Fibroblast of skin of left quadriceps (primary cell): ENCODE results near the gene PCBP3.
"Not testable (repeated sequence)": the region's sequence is repeated elsewhere in the genome, so short reads cannot be mapped to it uniquely, and the experiment has no call there.

Source experiments
- DNase-seq, 2 experiments: peaks; one replicate each; pipeline ENCODE4 v3.0.0-alpha.2; 2013; ENCODE audit warnings: low read depth in 2 of 2

The PCBP3 gene

DNA sequence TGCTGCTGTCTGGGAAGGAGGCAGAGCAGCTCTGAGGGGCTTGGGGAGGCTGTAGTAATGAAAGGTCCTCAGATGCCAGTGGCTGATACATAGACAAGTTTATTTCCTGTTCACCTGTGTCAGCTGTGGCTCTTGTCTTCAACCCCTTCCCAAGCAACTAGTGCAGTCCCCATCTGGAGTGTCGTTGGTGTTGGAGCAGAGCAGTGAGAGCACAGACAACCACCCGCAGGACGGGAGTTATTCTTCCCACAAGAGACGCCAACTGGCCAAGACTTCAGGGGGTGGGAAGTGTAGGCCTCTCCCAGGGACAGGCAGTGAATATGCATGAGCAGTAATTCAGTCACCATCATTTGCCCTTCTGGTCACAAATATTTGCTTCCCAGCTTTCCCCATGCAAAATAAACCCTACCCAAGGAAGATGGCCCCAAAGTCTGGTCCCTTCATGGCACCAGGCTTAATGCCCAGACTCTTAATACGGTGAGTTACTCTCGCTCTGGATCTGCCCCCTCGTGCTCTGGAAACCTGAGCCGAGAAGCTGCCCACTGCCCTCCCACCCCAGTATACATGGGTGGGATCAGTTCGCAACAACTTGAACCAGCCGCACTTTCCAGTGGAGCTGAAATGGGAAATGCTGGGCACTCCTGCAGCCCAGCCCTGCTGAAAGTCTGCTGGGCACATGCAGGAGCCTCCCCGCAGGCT lies 184.5 kb downstream of the PCBP3 start:
- no peak for DNase-seq

DNA sequence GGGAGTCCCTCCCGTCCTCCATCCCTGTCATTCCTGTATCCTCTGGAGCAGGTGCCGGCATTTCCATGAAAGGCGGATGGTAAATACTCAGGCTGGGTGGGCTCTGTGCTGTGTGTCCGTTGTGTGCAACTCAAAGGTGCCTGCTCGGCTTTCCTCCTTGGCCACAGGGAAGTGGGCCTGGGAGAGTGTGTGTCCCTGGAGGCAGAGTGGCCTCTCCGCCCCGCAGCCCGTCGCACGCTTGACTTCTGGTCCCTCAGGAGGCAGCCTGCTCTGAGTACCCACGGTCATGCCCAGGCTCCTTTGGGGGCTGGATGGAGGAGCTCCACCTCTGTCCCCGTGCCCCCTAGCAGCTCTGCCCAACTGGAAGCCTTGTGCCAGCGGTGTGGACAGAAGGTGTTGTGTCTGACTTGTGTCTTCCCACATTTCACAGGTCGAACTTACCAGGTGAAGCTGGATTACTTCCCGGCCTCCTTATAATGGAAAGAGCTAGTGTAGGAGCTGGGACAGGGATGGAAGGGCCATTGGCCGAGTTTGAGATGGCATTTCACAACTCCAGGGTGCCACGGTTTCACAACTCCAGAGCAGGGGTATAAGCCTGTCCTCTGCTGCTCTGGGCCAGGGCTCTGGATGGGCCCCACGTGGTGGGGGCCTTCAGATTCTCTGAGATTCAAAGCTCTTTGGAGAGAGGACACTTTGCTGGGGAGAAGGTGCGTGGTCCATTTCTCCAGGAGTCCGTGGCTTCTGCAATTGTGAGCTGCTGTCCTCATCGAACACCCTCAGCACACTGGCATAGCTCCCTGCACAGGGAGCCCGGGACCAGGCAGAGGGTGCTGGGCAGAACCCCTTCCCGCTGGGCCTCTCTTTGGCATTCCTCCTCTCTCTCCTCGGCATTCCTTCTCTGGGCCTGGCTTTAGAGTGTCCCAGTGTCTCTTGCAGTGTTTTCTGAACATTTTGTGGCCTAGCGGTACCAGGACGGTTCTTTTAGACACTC lies 185.3 kb downstream of the PCBP3 start:
- DNase-seq = no peak

DNA sequence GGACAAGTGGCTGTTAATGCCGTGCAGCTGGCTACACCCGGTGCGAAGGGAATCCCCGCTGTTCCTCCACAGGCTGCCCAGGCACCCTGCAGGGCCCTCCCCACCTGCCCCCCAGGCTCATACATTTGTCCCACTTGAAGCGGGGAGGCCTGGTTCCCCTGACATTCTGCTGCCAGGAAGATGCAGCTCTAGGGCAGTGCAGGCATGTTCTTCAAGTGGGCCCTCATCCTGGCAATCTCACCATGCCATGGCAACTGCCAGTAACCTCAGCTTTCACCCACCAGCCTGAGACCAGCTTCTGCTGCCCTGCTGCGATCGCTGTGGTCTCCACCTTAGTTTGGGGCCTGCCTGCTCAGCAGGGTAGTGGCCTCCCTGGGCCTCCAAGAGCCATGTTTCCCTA lies 186.1 kb downstream of the PCBP3 start:
- no peak for DNase-seq

DNA sequence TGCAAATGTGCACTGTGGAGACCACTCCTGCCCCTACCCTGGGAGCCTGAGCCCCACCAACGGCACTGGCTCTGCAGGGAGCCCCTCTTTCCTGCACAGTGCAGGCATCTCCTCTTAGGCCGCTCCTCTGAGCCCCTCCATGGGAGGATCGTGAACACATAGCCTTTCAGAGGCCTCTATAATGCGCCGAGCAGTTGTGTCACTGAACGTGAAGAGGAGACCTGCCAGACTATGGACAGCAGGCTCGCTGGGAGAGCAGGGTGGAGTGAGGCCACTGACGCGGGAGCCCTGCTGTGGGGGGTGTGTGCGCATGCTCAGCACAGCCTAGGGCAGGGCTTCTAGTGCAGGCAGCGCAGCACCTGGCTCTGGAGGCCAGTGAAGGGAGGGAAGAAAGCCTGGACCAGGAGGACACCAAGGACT lies 186.7 kb downstream of the PCBP3 start:
- no peak for DNase-seq

DNA sequence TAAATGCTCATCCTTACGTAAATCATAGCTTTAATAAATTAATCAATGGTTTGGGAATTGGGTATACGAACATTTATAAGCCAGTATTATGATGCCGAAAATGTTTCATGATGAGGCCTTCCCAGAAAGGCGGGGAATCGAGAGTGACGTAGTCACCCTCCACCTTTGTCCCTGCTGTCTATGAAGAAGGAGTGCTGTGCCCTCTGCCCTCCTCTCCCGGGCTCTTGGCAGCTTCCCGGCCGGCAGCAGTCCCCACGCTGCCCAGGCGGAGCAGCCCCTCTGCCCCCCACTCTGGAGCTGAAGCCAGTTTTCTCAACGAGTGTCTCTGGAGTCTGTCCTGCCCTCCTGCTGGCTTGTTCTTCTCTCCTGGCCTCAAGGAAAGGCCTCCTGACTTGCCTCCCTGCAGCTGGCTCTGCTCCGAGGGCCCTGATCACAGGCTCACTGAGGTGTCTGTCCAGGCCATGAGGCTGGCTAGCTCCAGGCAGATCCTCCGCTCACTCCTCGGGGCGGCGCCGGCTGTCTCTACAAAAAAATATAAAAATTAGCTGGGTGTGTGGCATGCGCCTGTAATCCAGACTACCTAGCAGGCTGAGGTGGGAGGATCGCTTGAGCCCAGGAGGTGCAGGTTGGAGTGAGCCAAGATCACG lies 187.3 kb downstream of the PCBP3 start:
- no peak for DNase-seq

DNA sequence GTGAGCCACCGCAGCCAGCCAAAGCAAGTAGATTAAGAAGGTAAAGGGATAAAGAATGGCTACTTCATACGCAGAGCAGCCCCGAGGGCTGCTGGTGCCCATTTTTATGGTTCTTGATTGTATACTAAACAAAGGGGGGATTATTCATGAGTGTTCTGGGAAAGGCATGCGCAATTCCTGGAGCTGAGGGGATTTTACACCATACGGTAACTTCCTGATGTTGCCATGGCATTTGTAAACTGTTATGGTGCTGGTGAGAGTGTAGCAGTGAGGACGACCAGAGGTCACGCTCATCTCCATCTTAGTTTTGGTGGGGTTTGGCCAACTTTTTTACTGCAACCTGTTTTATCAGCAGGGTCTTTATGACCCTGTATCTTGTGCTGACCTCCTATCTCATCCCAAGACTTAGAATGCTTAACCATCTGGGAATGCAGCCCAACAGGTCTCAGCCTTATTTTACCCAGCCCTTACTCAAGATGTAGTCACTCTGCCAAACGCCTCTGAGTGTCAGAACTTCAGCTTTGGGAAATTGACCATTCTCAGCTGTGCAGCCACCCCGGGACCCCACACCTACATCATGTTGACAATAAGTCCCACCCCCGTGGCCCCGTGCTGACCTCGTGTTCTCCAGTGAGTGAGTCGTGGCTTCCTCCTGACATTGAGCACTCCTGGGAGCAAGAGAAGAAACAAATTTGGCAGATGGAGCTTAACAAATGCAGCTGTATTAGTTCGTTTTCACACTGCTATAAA lies 188.6 kb downstream of the PCBP3 start:
- no peak for DNase-seq

DNA sequence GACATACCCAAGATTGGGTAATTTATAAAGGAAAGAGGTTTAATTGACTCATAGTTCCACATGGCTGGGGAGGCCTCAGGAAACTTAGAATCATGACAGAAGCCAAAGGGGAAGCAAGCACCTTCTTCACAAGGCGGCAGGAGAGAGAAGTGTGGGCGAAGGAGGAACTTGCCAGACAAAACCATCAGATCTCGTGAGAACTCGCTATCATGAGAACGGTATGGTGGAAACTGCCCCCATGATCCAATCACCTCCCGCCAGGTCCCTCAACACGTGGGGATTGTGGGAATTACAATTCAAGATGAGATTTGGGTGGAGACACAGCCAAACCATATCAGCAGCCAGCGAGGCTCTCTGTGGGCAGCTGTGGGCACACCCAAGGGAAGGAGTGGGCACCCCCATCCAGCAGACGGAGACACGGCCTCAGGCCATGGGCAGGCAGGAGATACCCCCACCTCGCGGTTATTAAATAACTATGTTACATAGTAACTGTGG lies 189.3 kb downstream of the PCBP3 start:
- DNase-seq = not testable (repeated sequence)

DNA sequence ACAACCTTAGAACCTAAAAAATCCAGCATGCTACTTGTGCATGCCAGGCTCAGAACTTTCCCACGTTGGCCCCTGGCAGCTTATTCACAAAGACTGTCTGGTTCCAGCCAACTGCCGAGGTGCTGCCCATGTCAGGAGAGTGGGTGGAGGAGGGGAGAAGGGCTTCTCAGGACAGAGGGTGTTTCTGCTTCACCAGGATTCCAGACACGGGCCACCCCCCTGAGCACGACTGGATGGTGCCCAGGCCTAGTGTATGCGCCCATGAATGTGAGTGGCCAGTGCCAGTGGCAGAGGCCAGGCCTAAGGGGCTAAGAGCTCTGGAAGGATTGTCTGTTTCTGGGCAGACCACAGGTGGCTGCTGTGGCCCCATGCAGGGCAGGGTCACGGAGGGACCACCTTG lies 189.9 kb downstream of the PCBP3 start:
- no peak for DNase-seq

DNA sequence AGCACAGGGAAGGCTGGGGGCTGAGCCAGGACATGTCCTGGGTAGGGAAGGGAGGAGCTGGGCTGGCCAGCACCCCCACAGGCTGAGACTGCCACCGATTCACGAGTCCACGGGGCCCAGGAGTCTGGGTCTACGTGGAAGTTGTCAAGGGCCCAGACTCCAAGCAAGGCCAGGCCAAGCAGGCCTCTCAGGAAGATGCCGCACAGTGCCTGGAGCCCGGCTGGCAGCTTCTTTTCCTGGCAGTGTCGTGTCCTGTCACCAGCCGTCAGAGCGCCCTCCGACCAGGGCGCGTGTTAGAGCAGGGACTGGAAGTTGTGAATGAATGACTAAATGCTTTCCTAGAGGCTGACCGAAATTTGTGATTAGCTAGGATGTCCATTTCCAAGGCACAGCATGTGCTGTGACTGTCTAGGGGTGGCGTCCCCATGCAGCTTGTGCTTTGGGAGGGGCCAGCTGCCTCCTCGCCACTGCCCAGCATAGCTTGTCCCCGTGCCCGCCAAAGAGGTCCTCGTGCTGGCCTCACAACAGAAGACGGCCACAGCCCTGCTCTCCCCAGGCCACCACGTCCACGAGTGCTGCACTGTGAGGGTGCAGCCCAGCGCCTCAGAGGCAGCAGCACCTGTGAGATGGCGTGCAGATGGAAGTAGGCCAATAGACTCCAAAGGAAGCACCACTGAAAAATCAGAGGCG lies 190.6 kb downstream of the PCBP3 start:
- DNase-seq = no peak

DNA sequence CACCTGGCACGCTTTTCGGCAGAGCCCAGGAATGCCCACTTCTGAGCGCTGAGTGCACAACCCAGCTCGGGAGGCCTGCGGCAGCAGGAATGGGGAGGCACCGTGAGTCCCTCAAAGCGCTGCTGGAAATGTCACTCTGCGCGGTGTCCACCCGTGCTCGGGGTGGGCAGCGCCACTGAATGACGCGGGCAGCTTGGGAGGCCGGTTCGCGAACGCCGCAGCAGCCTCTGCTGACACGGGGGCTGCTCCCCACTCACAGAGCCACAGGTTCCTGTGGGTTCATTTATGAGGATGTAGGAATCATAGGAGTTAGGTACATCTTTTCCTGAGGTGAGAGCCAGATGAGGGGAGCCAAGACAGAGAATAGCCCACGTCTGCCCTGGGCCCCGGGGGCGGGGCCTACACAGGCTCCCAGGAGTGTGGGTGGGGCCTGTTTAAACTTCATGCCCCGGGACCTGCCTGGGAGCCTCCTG lies 191.3 kb downstream of the PCBP3 start:
- no peak for DNase-seq

DNA sequence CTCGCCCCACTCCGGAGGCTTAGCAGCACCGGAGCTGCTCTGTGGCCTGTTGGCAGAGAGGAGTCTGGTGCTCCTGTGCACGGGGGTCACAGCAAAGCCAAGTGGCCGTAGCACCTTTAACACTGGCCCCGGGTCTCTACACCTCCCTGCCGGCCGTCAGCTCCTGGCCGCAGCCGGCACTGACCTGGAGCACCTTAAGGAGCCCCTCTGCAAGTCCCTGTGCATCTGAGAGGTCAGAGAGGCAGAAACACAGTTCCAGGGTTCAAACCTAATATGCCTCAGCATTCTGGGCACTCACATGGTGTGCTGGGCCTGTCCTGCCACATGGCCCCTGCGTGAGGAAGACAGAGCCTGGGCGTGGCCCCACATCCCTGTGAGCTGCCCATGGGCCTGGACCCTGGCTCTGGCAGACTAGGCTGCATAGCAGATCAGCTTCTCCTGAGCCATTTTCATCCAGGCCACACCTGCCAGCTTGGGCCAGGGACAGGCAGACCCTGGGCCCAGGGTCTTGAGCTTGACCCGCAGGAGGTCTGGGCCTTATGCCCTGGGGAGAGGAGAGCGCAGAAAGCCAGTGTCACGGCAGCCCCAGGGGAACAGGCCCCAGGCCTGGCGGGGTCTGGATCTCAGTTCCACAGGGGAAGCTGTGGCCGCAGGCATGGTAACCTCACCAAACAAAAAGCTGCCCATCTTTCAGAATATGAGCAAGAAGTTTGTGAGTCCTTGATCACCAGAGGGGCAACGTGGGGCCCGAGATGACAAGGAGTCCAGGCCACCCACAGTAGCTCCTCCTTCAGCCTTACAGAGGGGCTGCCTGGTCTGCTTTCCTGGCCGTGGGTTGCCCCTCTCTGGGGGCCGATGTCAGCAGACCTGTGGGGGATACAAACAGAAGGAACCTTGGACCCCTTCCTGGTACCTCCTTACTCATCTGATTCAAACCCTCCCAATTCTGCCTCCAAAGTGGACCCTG lies 192.1 kb downstream of the PCBP3 start:
- DNase-seq = no peak

DNA sequence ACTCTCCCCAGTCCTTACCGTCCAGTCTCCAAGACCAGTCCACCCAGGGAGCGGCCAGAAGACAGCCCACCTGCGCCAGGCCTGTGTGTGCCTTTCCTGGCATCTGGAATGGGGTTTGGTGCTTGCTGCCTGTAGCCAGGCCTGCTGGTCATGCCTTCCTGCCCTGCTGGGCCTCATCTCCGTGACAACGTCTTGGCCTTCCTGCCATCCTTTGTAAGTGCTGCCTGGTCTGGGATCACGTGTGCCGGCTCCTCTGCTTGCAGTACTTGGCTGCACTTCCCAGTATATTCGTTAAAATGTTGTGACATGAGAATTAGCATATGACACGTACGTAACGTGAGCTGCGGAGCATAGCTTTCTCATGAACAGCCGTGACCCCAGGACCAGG lies 192.7 kb downstream of the PCBP3 start:
- DNase-seq = no peak

DNA sequence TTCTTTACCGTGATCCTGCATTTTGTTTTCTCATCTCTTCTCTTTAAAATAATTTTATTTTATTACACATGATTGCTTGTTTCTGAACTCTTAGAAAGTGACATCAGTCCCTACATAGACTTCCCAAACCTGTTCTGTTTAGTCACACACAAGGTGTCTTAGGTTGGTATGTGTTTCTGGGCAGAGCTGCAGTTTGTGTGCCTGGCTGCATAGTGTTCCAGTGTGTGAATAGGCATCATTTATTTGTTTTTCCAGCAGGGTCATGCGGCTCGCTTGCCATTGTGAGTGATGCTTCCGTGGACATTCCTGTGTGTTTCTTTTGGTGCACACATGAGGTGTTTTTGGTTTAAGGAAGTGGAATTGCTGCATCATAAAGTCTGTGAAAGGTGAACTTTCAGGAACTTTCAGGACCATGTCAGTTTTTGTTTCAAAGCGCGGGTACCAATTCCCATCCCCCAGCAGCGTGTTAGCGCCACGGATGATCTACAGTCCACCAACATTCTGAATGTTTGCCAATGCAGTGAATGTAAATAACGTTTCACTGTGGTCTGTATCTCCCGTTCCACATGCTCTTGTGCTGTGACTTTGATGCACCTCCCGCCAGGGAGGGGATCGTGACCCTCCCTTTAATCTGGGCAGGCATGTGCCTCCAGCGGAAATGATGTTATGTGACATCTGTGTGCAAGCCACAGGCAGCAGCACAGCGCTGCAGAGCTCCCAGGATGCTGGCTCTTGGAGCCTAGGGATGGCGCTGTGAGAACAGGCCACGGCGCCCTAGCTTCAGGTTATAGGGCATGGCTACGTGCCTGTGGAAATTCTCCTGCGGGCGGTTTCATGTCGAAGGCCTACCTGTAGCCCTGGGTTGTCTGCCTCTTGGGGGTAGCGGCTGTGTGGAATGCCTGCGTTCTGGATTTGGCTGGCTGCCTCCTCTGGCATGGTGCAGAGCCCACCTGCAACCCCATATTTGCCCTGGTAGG lies 193.5 kb downstream of the PCBP3 start:
- no peak for DNase-seq

DNA sequence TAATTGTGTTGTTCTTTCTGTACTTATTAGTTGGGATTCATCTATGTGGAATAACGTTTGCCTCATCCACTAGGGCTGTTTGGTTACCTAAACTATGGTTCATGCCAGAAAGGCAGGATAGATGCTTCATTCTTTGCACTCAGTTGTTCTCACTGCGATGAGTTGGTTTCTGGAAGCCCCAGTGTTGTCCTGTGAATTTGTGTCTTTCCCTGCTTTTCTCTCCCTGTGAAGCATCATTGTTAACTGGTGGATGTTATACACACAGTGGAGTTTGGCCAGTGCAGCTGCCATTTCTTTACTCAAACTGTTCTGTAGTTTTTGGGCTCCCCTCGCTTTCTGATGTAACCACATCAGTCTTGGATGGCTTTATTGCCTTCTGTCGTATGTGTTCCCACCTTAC lies 194.4 kb downstream of the PCBP3 start:
- DNase-seq = no peak

DNA sequence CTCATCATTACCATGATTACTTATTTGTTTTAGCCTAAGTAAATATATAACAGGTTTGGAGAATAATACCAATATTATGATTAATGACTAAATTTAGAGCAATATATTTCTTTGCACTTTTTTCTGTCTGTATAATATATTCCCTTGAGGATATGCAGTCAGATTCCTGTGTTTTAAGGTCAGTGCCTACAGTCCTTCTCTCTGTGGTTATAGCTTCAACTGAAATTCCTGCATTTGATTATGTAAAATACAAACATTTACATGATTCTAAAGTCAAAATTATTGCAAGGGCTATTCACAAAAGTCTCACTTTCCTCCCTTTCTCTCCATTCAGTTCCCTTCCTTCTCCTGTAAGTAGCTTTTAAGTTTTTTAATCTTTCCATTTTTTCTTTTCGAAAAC lies 195.1 kb downstream of the PCBP3 start:
- peak; percentile 33 to 34 for DNase-seq

DNA sequence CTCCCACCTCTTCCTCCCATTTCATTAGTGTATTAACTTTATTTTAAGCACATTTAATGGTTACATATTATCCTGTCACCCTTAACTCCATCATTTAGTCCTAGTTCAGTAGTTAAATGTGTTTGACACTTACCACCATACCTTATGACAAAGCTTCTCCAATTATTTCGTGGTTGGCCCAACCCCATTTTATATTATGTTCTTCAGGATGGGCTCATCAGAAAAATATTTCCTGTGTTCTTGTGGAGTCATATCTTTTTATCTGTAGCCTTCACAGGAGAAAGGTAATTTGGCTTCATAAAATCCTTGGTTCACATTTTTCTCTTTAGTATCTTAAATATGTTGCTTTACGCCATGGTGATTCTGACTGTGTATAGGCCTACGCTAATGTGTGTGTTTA lies 195.7 kb downstream of the PCBP3 start:
- no peak for DNase-seq

DNA sequence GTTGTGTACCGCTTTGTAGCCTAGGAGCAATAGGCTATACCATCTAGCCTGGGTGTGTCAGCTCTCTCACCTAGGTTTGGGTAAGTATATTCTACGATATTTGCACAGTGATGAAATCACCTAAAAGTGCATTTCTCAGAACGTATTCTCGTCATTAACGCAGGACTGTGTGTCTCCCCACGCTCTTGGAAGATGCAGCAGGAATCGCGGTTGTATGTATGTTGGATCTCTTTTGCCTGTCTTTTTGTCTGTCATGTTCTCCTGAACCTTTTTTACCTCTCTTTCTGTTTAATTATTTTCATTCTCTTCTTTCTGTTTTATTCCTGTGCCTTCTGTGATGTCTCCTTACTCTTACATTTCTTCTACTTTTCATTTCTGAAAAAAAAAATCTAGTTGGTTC lies 197.5 kb downstream of the PCBP3 start:
- no peak for DNase-seq

DNA sequence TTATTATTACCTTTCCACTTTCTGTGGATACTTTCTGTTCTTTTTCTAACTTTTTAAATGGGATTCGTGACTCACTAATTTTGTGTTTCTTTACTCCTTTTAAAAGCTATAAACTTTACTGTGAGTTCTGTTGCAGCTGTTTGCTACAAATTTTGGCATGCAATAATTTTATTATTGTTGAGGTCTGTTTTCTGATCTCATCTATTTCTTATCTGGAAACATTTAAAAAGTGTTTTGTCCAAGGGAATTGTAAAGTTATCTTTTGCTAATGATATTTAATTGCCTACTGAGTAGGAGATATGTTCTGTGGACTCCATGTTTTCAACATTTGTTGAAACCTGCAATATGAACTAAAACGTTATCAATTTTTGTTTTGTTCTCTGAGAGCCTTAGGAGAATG lies 199.9 kb downstream of the PCBP3 start:
- no peak for DNase-seq

DNA sequence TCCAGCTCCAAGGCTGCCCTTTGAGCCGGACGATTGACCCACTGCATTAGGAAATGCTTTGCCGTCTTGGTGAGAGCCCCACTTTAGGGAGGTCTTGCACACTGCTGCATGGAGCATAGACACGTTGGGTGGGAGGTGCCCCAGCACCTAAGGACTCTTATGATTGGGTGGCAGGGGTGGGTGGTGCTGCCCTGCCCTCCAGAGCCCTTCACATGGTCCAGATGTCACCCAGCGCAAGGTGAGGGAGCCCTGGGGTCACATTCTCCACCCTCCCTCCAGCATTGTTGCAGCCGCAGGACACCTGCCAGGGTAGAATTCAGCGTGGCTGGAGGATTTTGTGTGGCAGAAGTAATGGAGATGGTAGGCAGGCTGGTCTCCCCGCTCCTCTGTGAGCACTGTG lies 200.7 kb downstream of the PCBP3 start:
- DNase-seq = no peak
